Measurements from ENCODE around the gene SDC4. TPM values are rescaled to one million over a fixed set of nuclear protein-coding genes. Genes with fewer than 3 reads are reported as not detected.

Gene SDC4
- total and polyA plus RNA-seq, 8 donors = 183 to 329 (median 206) TPM

DNA sequence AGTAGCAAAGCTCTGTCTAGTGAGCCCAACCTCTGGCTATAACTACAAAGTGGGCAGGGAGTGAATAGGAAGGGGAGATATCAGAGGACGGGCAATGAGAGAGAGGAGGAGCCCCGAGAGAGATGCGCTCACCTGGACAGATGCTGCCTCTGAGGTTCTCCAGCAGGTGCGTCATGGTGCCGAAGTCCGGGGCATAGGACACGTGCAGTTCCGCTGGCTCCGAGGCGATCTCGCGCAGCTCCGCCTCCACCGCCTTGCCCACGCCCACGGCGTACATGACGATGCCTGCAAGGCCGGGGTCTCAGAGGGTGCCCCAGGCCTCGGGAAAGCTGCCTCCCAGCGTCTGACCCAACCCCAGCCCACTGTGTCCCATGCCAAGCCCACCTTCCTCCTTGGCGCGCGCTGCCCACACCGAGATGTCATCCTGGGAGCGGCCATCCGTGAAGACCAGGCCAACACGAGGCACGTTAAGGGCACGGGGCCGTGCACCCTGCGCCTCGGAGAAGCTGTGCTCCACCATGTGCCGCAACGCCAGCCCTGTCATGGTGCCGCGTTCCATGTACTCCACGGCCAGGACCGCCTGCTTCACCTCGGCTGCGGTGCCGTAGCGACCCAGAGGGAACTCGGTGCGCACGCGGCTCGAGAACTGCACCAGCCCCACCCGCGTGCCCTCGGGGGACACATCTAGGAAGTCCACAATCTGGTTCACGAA lies 50.3 kb downstream of the SDC4 start:
- peaks cover 0 to 60% of the 10 kb centered on the region in 2 donors for H3K27me3 ChIP-seq
- intact Hi-C loops (cut with DNase I) = no loop called here
- H3K36me3 ChIP-seq = no peaks in the 10 kb centered on the region
- peaks cover 5 to 7% of the 10 kb centered on the region in 2 donors for H3K4me1 ChIP-seq
- DNase-seq (no peak), ATAC-seq (no peak)
- no peak overlapping the region for H3K4me3 ChIP-seq
- no peaks in the 10 kb centered on the region for H3K9me3 ChIP-seq
- TF ChIP-seq, protein P1, sequence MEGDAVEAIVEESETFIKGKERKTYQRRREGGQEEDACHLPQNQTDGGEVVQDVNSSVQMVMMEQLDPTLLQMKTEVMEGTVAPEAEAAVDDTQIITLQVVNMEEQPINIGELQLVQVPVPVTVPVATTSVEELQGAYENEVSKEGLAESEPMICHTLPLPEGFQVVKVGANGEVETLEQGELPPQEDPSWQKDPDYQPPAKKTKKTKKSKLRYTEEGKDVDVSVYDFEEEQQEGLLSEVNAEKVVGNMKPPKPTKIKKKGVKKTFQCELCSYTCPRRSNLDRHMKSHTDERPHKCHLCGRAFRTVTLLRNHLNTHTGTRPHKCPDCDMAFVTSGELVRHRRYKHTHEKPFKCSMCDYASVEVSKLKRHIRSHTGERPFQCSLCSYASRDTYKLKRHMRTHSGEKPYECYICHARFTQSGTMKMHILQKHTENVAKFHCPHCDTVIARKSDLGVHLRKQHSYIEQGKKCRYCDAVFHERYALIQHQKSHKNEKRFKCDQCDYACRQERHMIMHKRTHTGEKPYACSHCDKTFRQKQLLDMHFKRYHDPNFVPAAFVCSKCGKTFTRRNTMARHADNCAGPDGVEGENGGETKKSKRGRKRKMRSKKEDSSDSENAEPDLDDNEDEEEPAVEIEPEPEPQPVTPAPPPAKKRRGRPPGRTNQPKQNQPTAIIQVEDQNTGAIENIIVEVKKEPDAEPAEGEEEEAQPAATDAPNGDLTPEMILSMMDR (IDR thresholded peaks at IDR 0.05) = no peak
- H3K27ac ChIP-seq = no peak overlapping the region

DNA sequence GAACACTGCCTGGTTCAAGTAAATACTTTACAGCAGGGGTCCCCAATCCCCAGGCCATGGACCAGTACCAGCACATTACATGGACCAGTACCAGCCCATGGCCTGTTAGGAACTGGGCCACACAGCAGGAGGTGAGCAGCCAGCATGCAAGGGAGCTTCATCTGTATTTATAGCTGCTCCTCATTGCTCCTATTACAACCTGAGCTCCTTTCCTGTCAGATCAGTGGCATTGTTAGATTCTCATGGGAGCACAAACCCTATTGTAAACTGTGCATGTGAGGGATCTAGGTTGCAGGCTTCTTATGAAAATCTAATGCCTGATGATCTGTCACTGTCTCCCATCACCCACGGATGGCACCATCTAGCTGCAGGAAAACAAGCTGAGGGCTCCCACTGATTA lies 53.6 kb downstream of the SDC4 start:
- Histone ChIP-seq H3K27me3 (peaks cover 0 to 56% of the 10 kb centered on the region in 2 donors), H3K4me1 (peaks cover 8 to 23% of the 10 kb centered on the region in 2 donors), H3K27ac (no peak overlapping the region), H3K36me3 (no peaks in the 10 kb centered on the region), H3K9me3 (no peaks in the 10 kb centered on the region), H3K4me3 (no peak overlapping the region)
- intact Hi-C loops (cut with DNase I) = no loop called here
- TF ChIP-seq, protein P1 (IDR thresholded peaks at IDR 0.05) = no peak
- no peak for DNase-seq
- no peak for ATAC-seq

DNA sequence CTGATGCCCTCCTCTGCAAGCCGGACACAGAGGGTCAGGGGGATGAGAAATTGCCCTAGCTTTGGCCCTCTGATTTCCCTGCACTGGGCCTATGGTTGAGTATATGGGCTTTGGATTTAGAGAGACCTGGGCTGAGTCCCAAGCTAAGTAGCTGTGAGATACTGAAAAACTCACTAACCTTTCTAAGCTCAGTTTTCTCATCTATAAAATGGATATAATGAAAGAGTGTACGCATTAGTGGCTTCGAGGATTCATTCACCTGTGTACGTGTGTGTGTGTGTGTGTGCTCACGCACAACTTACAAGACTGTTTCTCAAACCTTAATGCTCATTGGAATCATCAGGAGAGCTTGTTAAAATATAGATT lies 54.2 kb downstream of the SDC4 start:
- no peaks in the 10 kb centered on the region for H3K9me3 ChIP-seq
- peaks cover 8 to 23% of the 10 kb centered on the region in 2 donors for H3K4me1 ChIP-seq
- H3K27me3 ChIP-seq = peaks cover 0 to 56% of the 10 kb centered on the region in 2 donors
- no peak for DNase-seq
- no peak for ATAC-seq
- intact Hi-C loops (cut with DNase I) = no loop called here
- no peaks in the 10 kb centered on the region for H3K36me3 ChIP-seq
- H3K4me3 ChIP-seq = peak overlapping the region in 1 of 2 donors; percentile 59
- no peak overlapping the region for H3K27ac ChIP-seq
- TF ChIP-seq, protein P1 (IDR thresholded peaks at IDR 0.05) = no peak

DNA sequence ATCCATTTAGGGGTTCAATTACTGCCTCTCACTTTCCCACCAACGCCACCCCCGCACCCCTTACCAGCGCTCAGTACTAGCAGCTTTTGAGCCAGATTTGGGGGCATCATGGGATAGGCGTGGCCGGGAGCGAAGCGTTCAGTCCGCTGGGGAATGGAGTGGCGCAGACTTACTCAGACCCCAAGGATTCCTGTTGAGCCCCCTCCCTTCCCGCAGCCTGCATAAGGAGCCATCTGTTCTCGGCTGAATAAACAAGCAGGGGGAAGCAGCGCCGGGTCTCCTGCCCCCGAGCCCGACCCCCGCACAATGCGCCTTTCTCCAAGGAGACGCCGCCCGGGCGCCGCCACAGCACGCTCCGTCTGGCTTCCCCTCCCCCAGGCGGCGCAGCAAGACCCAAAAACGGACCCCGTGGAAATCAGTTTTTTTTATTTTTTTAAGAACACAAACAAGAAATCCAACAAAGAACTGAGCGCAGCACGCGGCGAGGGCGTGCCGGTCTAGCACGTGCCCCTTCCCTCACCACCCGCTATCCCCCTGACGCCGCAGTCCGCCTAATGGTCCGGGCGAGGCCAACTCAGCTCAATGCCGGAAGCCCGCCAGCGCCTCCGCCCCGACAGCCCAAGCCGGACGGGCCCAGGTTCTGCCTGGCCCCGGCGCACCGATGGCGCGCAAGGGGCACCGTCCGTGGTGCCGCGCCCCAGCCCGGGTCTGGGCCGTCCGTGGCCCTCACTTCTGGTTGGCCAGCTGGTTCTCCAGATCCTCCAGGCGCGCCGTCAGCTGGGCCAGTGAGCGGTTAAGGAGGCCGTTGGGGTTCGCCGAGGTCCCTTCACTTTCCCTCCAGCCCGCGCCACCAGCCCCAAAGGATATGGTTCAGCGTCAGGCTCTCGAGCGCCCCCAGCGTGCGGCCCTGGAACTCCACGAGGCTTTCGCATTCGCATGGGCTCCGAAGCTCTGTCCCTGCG lies 54.9 kb downstream of the SDC4 start:
- intact Hi-C loops (cut with DNase I) = no loop called here
- TF ChIP-seq, protein P1 (IDR thresholded peaks at IDR 0.05) = peak; percentile 92
- H3K9me3 ChIP-seq = no peaks in the 10 kb centered on the region
- peaks cover 8 to 23% of the 10 kb centered on the region in 2 donors for H3K4me1 ChIP-seq
- ATAC-seq = peak; percentile 93
- H3K36me3 ChIP-seq = no peaks in the 10 kb centered on the region
- peaks cover 0 to 56% of the 10 kb centered on the region in 2 donors for H3K27me3 ChIP-seq
- DNase-seq = peak; percentile 59 to 97 (median 74)
- peak overlapping the region; percentile 45 to 59 for H3K4me3 ChIP-seq
- H3K27ac ChIP-seq = peak overlapping the region; percentile 7 to 77

DNA sequence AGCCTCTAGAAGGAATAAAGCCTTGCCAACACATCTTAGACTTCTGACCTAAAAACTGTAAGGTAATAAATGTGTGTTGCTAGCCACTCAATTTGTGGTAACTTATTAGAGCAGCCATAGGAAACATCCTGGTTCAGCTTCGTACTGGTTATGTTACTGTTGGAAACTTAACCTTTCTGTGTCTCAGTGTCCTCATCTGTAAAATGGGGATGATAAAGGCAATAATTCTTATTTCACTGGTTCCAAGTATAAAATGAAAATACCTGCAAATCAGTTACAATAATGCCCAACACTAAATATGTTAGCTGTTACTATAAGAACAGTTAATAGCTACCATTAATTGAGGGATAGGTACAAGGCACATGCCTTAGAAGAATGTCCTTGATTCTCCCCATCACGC lies 55.9 kb downstream of the SDC4 start:
- Histone ChIP-seq H3K36me3 (no peaks in the 10 kb centered on the region), H3K9me3 (no peaks in the 10 kb centered on the region), H3K27ac (no peak overlapping the region), H3K4me1 (peaks cover 8 to 23% of the 10 kb centered on the region in 2 donors), H3K27me3 (peaks cover 0 to 46% of the 10 kb centered on the region in 2 donors), H3K4me3 (no peak overlapping the region)
- intact Hi-C loops (cut with DNase I) = no loop called here
- ATAC-seq (no peak), DNase-seq (no peak)
- TF ChIP-seq, protein P1 (IDR thresholded peaks at IDR 0.05) = no peak

Data from left lung (tissue), 10 donors.